ENCODE results near the gene TTBK1. TPM values are rescaled to one million over a fixed set of nuclear protein-coding genes. Genes with fewer than 3 reads are reported as not detected.
"Not testable (repeated sequence)": the region's sequence is repeated elsewhere in the genome, so short reads cannot be mapped to it uniquely, and the experiment has no call there.

The TTBK1 gene
- total and polyA plus RNA-seq, 2 donors, result 0.05 to 0.09 TPM

DNA sequence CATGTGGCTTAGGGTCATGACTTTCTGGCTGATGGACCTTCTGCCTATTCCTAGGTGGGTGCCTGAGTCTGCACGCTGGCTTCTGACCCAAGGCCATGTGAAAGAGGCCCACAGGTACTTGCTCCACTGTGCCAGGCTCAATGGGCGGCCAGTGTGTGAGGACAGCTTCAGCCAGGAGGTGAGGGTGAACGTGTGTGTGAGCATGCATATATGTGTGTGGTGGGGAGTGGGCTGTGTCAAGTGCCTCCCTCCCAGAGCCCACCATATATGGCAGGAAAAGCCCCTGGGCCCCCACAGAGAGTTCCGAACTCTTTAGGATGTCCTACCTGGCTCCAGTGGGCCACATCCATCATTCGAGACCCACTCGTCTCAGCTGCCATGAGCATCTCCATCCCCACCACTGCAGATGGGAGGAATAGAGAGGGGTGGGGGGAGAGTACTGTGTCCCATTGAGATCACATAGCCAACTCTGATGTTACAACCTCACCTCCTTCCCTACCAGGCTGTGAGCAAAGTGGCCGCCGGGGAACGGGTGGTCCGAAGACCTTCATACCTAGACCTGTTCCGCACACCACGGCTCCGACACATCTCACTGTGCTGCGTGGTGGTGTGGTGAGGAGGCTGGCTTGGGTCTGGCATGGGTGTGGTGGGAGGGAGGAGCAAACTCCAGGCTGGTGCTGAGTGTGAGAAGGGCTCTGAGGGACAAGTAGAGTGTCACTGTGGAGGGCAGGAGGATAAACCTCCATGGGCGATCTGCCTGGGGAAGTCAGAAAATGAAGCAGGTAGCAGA lies 58.0 kb downstream of the TTBK1 start:
- WGBS, result 93% methylated on average over 15 of the region's 15 CpGs
- H3K27me3 ChIP-seq (ENCODE audit: control insufficient read depth in 2 of 2, insufficient read depth in 1 of 2, low read length in 1 of 2), result peaks cover 0 to 46% of the 10 kb centered on the region in 2 donors
- H3K4me3 ChIP-seq (ENCODE audit: low read length in 2 of 2), result no peak overlapping the region
- DNase-seq (ENCODE audit: low read depth in 6 of 9, low spot score in 9 of 9), result no peak
- no peaks in the 10 kb centered on the region for H3K36me3 ChIP-seq (ENCODE audit: control insufficient read depth in 2 of 2, insufficient read depth in 2 of 2, low read length in 1 of 2)
- no peak overlapping the region for H3K27ac ChIP-seq (ENCODE audit: low read depth in 1 of 2, low read length in 1 of 2)
- H3K9me3 ChIP-seq (ENCODE audit: control insufficient read depth in 2 of 2, insufficient read depth in 1 of 2, low read length in 1 of 2), result no peaks in the 10 kb centered on the region
- H3K4me1 ChIP-seq (ENCODE audit: control insufficient read depth in 2 of 2, insufficient read depth in 2 of 2, low read length in 2 of 2), result no peaks in the 10 kb centered on the region

DNA sequence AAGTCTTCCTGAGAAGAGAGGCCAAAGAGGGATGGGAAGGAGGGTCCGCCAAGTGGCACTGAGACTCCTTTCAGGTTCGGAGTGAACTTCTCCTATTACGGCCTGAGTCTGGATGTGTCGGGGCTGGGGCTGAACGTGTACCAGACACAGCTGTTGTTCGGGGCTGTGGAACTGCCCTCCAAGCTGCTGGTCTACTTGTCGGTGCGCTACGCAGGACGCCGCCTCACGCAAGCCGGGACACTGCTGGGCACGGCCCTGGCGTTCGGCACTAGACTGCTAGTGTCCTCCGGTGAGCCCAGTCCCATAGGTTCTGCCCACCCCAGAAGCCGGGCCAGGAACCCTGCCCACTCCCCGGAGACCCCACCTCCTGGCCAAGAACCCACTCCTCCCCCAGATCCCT lies 58.8 kb downstream of the TTBK1 start:
- no peak overlapping the region for H3K4me3 ChIP-seq (ENCODE audit: low read length in 2 of 2)
- H3K27me3 ChIP-seq (ENCODE audit: control insufficient read depth in 2 of 2, insufficient read depth in 1 of 2, low read length in 1 of 2), result peaks cover 0 to 45% of the 10 kb centered on the region in 2 donors
- no peak overlapping the region for H3K27ac ChIP-seq (ENCODE audit: low read depth in 1 of 2, low read length in 1 of 2)
- no peaks in the 10 kb centered on the region for H3K36me3 ChIP-seq (ENCODE audit: control insufficient read depth in 2 of 2, insufficient read depth in 2 of 2, low read length in 1 of 2)
- WGBS, result 92% methylated on average over 19 of the region's 19 CpGs
- no peaks in the 10 kb centered on the region for H3K4me1 ChIP-seq (ENCODE audit: control insufficient read depth in 2 of 2, insufficient read depth in 2 of 2, low read length in 2 of 2)
- H3K9me3 ChIP-seq (ENCODE audit: control insufficient read depth in 2 of 2, insufficient read depth in 1 of 2, low read length in 1 of 2), result no peaks in the 10 kb centered on the region
- no peak for DNase-seq (ENCODE audit: low read depth in 6 of 9, low spot score in 9 of 9)

DNA sequence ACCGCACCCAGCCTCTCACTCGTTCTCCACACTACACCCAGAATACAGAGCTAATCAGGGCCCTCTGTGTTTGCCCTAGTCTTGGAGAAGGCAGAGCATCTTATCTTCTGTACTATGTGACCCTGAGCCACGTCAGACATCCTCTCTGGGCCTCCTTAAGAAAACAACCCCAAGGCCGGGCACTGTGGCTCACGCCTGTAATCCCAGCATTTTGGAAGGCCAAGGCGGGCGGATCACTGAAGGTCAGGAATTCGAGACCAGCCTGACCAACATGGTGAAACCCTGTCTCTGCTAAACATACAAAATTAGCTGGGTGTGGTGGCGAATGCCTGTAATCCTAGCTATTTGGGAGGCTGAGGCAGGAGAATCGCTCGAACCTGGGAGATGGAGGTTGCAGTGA lies 59.7 kb downstream of the TTBK1 start:
- H3K27me3 ChIP-seq (ENCODE audit: control insufficient read depth in 2 of 2, insufficient read depth in 1 of 2, low read length in 1 of 2), result peaks cover 0 to 49% of the 10 kb centered on the region in 2 donors

DNA sequence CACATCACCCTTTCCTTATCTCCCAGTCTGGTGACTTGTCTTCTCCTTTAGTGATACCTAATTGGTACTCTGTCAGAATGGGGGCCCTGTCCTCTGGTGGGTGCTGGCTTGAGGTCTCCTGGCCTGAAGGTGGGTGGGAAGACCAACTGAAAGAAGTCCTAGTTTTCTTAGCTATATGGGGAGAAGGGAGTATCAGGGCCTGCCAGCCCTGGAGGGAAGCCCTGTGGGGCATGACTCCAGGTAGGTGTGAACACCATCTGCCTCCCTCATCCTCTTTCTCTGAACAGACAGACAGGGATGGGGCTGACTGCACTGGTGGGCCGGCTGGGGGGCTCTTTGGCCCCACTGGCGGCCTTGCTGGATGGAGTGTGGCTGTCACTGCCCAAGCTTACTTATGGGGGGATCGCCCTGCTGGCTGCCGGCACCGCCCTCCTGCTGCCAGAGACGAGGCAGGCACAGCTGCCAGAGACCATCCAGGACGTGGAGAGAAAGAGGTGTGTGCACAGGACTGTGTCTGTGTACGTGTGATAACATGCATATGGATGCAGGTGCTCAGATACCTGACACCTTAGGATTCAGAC lies 60.6 kb downstream of the TTBK1 start:
- Histone ChIP-seq H3K4me3 (ENCODE audit: low read length in 2 of 2) (no peak overlapping the region), H3K4me1 (ENCODE audit: control insufficient read depth in 2 of 2, insufficient read depth in 2 of 2, low read length in 2 of 2) (peaks cover 0 to 4% of the 10 kb centered on the region in 2 donors), H3K27me3 (ENCODE audit: control insufficient read depth in 2 of 2, insufficient read depth in 1 of 2, low read length in 1 of 2) (peaks cover 0 to 50% of the 10 kb centered on the region in 2 donors), H3K27ac (ENCODE audit: low read depth in 1 of 2, low read length in 1 of 2) (no peak overlapping the region), H3K9me3 (ENCODE audit: control insufficient read depth in 2 of 2, insufficient read depth in 1 of 2, low read length in 1 of 2) (peaks cover 0 to 5% of the 10 kb centered on the region in 2 donors), H3K36me3 (ENCODE audit: control insufficient read depth in 2 of 2, insufficient read depth in 2 of 2, low read length in 1 of 2) (no peaks in the 10 kb centered on the region)
- no peak for DNase-seq (ENCODE audit: low read depth in 6 of 9, low spot score in 9 of 9)
- WGBS, result 95% methylated on average over 8 of the region's 8 CpGs

More for the DNA sequence above, 59.7 kb downstream of the TTBK1 start:
- H3K4me3 ChIP-seq (ENCODE audit: low read length in 2 of 2); H3K4me1 ChIP-seq (ENCODE audit: control insufficient read depth in 2 of 2, insufficient read depth in 2 of 2, low read length in 2 of 2); H3K27ac ChIP-seq (ENCODE audit: low read depth in 1 of 2, low read length in 1 of 2); H3K9me3 ChIP-seq (ENCODE audit: control insufficient read depth in 2 of 2, insufficient read depth in 1 of 2, low read length in 1 of 2); H3K36me3 ChIP-seq (ENCODE audit: control insufficient read depth in 2 of 2, insufficient read depth in 2 of 2, low read length in 1 of 2); DNase-seq (ENCODE audit: low read depth in 6 of 9, low spot score in 9 of 9): not testable (repeated sequence)
- 97% methylated on average over 11 of the region's 11 CpGs for WGBS

GRCh38 chr6:43304361-43304760 lies 61.1 kb downstream of the TTBK1 start:
- Histone ChIP-seq H3K27ac (ENCODE audit: low read depth in 1 of 2, low read length in 1 of 2) (no peak overlapping the region), H3K4me1 (ENCODE audit: control insufficient read depth in 2 of 2, insufficient read depth in 2 of 2, low read length in 2 of 2) (peaks cover 0 to 4% of the 10 kb centered on the region in 2 donors), H3K27me3 (ENCODE audit: control insufficient read depth in 2 of 2, insufficient read depth in 1 of 2, low read length in 1 of 2) (peaks cover 3 to 50% of the 10 kb centered on the region in 2 donors), H3K4me3 (ENCODE audit: low read length in 2 of 2) (no peak overlapping the region), H3K36me3 (ENCODE audit: control insufficient read depth in 2 of 2, insufficient read depth in 2 of 2, low read length in 1 of 2) (no peaks in the 10 kb centered on the region), H3K9me3 (ENCODE audit: control insufficient read depth in 2 of 2, insufficient read depth in 1 of 2, low read length in 1 of 2) (peaks cover 0 to 5% of the 10 kb centered on the region in 2 donors)
- 95% methylated on average over 3 of the region's 3 CpGs for WGBS
- no peak for DNase-seq (ENCODE audit: low read depth in 6 of 9, low spot score in 9 of 9)

GRCh38 chr6:43304882-43305281 lies 61.6 kb downstream of the TTBK1 start:
- no peak overlapping the region for H3K4me3 ChIP-seq (ENCODE audit: low read length in 2 of 2)
- H3K27me3 ChIP-seq (ENCODE audit: control insufficient read depth in 2 of 2, insufficient read depth in 1 of 2, low read length in 1 of 2), result peaks cover 3 to 49% of the 10 kb centered on the region in 2 donors

GRCh38 chr6:43306086-43306485 lies 62.8 kb downstream of the TTBK1 start:
- Histone ChIP-seq H3K27ac (ENCODE audit: low read depth in 1 of 2, low read length in 1 of 2) (no peak overlapping the region), H3K4me1 (ENCODE audit: control insufficient read depth in 2 of 2, insufficient read depth in 2 of 2, low read length in 2 of 2) (peaks cover 0 to 4% of the 10 kb centered on the region in 2 donors), H3K36me3 (ENCODE audit: control insufficient read depth in 2 of 2, insufficient read depth in 2 of 2, low read length in 1 of 2) (no peaks in the 10 kb centered on the region), H3K9me3 (ENCODE audit: control insufficient read depth in 2 of 2, insufficient read depth in 1 of 2, low read length in 1 of 2) (peaks cover 0 to 5% of the 10 kb centered on the region in 2 donors), H3K4me3 (ENCODE audit: low read length in 2 of 2) (no peak overlapping the region), H3K27me3 (ENCODE audit: control insufficient read depth in 2 of 2, insufficient read depth in 1 of 2, low read length in 1 of 2) (peaks cover 3 to 44% of the 10 kb centered on the region in 2 donors)
- 93% methylated on average over 7 of the region's 7 CpGs for WGBS
- no peak for DNase-seq (ENCODE audit: low read depth in 6 of 9, low spot score in 9 of 9)

More at GRCh38 chr6:43304882-43305281, 61.6 kb downstream of the TTBK1 start:
- H3K9me3 ChIP-seq (ENCODE audit: control insufficient read depth in 2 of 2, insufficient read depth in 1 of 2, low read length in 1 of 2), result peaks cover 0 to 5% of the 10 kb centered on the region in 2 donors
- no peaks in the 10 kb centered on the region for H3K36me3 ChIP-seq (ENCODE audit: control insufficient read depth in 2 of 2, insufficient read depth in 2 of 2, low read length in 1 of 2)
- H3K4me1 ChIP-seq (ENCODE audit: control insufficient read depth in 2 of 2, insufficient read depth in 2 of 2, low read length in 2 of 2), result peaks cover 0 to 4% of the 10 kb centered on the region in 2 donors
- DNase-seq (ENCODE audit: low read depth in 6 of 9, low spot score in 9 of 9), result no peak
- H3K27ac ChIP-seq (ENCODE audit: low read depth in 1 of 2, low read length in 1 of 2), result no peak overlapping the region
- WGBS, result 98% methylated on average over 2 of the region's 2 CpGs

- WGBS, result 96% methylated on average over 5 of the region's 5 CpGs
- Histone ChIP-seq H3K4me1 (ENCODE audit: control insufficient read depth in 2 of 2, insufficient read depth in 2 of 2, low read length in 2 of 2) (peaks cover 0 to 4% of the 10 kb centered on the region in 2 donors), H3K36me3 (ENCODE audit: control insufficient read depth in 2 of 2, insufficient read depth in 2 of 2, low read length in 1 of 2) (no peaks in the 10 kb centered on the region), H3K4me3 (ENCODE audit: low read length in 2 of 2) (no peak overlapping the region), H3K27me3 (ENCODE audit: control insufficient read depth in 2 of 2, insufficient read depth in 1 of 2, low read length in 1 of 2) (peaks cover 3 to 36% of the 10 kb centered on the region in 2 donors), H3K27ac (ENCODE audit: low read depth in 1 of 2, low read length in 1 of 2) (no peak overlapping the region), H3K9me3 (ENCODE audit: control insufficient read depth in 2 of 2, insufficient read depth in 1 of 2, low read length in 1 of 2) (peaks cover 0 to 5% of the 10 kb centered on the region in 2 donors)
- DNase-seq (ENCODE audit: low read depth in 6 of 9, low spot score in 9 of 9), result no peak
Measured at GRCh38 chr6:43307451-43308100, 64.3 kb downstream of the TTBK1 start.
